BLaER1 treated with 17β-estradiol and CSF1 and Interleukin-3, amounts not matched to agents 10 nM and 100 nM (cell line): Measurements from ENCODE around the gene ANKS1A.

Source experiments
- H3K27ac ChIP-seq, 11 experiments: shearing (Covaris generic); formaldehyde crosslinking; 2 replicates each; pipeline ENCODE4 v1.8.1; 2022
- H3K27me3 ChIP-seq, 11 experiments: shearing (Covaris generic); formaldehyde crosslinking; 2 replicates each; pipeline ENCODE4 v1.8.1; 2022
- H3K36me3 ChIP-seq, 11 experiments: shearing (Covaris generic); formaldehyde crosslinking; 2 replicates each; pipeline ENCODE4 v1.8.1; 2022
- H3K4me1 ChIP-seq, 10 experiments: shearing (Covaris generic); formaldehyde crosslinking; 2 replicates each; pipeline ENCODE4 v1.8.1; 2022
- H3K4me2 ChIP-seq, 11 experiments: shearing (Covaris generic); formaldehyde crosslinking; 2 replicates each; pipeline ENCODE4 v1.8.1; 2022
- H3K4me3 ChIP-seq, 10 experiments: shearing (Covaris generic); formaldehyde crosslinking; 2 replicates each; pipeline ENCODE4 v1.8.1; 2022
- H3K9ac ChIP-seq, 11 experiments: shearing (Covaris generic); formaldehyde crosslinking; 2 replicates each; pipeline ENCODE4 v1.8.1; 2022
- H3K9me3 ChIP-seq, 11 experiments: shearing (Covaris generic); formaldehyde crosslinking; replicated peaks in 1 of 11; 2 replicates each; pipeline ENCODE4 v1.8.1; 2022
- H4K20me1 ChIP-seq, 11 experiments: shearing (Covaris generic); formaldehyde crosslinking; 2 replicates each; pipeline ENCODE4 v1.8.1; 2022
- Cebpa-rat ChIP-seq, 11 experiments: shearing (Covaris generic); IDR thresholded peaks; 2 replicates each; pipeline ENCODE4 v1.8.1; 2022

The ANKS1A gene

DNA sequence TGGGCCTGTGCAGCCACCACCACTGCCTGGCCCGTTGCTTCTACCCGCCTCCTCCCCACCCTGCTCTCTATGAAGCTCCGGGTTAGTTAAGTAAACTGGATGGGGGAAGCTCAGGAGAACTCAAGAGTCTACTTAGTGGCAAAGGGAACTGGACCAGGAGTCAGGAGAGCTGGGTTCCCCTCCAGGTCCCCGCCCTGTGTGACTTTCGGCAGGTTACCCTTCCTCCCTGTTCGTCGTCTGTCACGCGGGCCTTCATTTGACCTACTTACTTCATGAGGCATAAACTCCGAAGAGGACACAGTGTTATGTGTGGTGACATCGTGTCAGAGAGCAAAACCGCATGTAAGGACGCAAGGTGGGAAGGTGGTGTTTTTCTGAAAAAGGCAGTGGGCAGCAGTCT, 176.8 kb downstream of the ANKS1A start:
- no peak for TF ChIP-seq Cebpa-rat (IDR thresholded peaks at IDR 0.05)
- Histone ChIP-seq H3K27ac (no peak overlapping the region), H3K4me1 (peaks cover 0 to 28% (median 24%) of the 10 kb centered on the region in 10 experiments; a peak in 17 of 20 replicates), H3K27me3 (no peaks in the 10 kb centered on the region), H3K9me3 (no peaks in the 10 kb centered on the region), H4K20me1 (peaks cover 0 to 29% (median 0%) of the 10 kb centered on the region in 11 experiments; a peak in 5 of 22 replicates), H3K36me3 (peaks cover 7 to 97% (median 30%) of the 10 kb centered on the region in 11 experiments; a peak in 20 of 22 replicates), H3K4me3 (no peak overlapping the region), H3K9ac (no peak overlapping the region), H3K4me2 (no peak overlapping the region)

DNA sequence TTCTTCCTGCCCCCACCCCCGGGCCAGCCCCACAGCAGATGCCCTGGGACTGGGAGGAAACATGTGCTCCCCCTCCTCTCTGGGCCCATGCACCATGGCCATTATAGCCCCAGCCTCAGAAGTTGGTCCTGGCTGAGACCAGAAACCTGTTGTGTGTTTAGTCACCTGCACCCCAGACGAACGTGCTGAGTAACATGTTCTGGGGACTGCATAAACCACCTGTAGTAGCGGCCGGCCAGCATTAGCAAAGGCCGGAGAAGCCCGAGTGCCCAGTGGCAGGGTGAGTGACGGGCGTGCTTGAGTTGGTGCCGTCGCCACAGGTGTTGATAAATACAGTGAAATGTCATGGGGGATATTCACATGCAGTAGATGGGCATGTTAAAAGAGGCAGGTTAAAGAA, 178.2 kb downstream of the ANKS1A start:
- no peak overlapping the region for H3K27ac ChIP-seq
- H3K9me3 ChIP-seq = no peaks in the 10 kb centered on the region
- H3K36me3 ChIP-seq = peaks cover 4 to 97% (median 20%) of the 10 kb centered on the region in 11 experiments; a peak in 17 of 22 replicates
- no peaks in the 10 kb centered on the region for H3K27me3 ChIP-seq
- no peak for TF ChIP-seq Cebpa-rat (IDR thresholded peaks at IDR 0.05)
- no peak overlapping the region for H3K4me2 ChIP-seq
- no peak overlapping the region for H3K4me3 ChIP-seq
- H4K20me1 ChIP-seq = peaks cover 0 to 18% (median 0%) of the 10 kb centered on the region in 11 experiments; a peak in 4 of 22 replicates
- no peak overlapping the region for H3K9ac ChIP-seq
- peaks cover 0 to 25% (median 20%) of the 10 kb centered on the region in 10 experiments; a peak in 17 of 20 replicates for H3K4me1 ChIP-seq

DNA sequence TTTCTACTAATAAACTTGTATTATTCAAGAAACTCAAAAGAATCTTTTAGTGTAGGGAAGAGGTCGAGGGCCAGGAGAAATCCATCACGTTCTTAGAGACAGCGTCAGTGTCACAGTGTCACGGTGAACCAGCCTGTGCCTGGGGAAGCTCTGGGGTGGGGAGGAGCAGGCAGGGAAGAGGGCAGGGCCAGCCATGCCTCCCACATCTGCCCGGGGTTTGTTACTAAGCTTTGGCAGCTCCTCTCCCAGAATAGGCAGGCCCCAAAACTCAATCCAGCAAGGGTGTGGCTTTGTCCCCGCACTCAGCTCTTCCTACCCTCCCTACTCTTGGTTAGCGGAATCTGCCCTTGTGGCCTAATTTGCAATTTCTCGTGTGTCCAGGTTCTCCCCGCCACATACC, 179.2 kb downstream of the ANKS1A start:
- H3K27ac ChIP-seq = no peak overlapping the region

DNA sequence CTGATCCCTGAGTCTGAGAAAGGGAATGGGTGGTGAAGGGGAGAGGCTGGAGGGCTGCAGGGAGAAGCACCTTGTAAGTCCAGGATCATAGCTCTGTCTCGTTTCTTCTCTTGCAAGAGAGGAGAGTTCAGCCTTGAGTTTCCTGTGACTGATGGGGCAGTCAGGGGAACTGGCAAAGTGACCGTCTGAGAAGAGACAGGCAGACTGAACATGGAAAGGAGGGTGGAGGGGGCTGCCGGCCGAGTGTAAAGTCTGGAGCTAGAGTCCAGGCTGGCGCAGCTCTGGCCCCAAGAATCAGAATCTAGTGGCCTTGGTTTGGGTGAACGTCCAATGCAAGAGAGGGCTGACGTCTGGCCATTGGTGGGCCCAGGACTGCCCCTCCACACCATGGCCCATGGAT, 179.6 kb downstream of the ANKS1A start:
- Histone ChIP-seq H4K20me1 (peaks cover 0 to 10% (median 0%) of the 10 kb centered on the region in 11 experiments; a peak in 4 of 22 replicates), H3K36me3 (peaks cover 4 to 97% (median 30%) of the 10 kb centered on the region in 11 experiments; a peak in 17 of 22 replicates), H3K27ac (no peak overlapping the region), H3K27me3 (no peaks in the 10 kb centered on the region), H3K4me3 (no peak overlapping the region), H3K9ac (no peak overlapping the region), H3K9me3 (no peaks in the 10 kb centered on the region), H3K4me1 (peaks cover 0 to 11% (median 6%) of the 10 kb centered on the region in 10 experiments; a peak in 15 of 20 replicates), H3K4me2 (no peak overlapping the region)
- TF ChIP-seq Cebpa-rat (IDR thresholded peaks at IDR 0.05) = no peak

More for the DNA sequence above, 179.2 kb downstream of the ANKS1A start:
- Histone ChIP-seq H3K36me3 (peaks cover 4 to 97% (median 29%) of the 10 kb centered on the region in 11 experiments; a peak in 17 of 22 replicates), H3K4me2 (no peak overlapping the region), H3K9ac (no peak overlapping the region), H3K4me3 (no peak overlapping the region), H3K9me3 (no peaks in the 10 kb centered on the region), H4K20me1 (peaks cover 0 to 12% (median 0%) of the 10 kb centered on the region in 11 experiments; a peak in 4 of 22 replicates), H3K27me3 (no peaks in the 10 kb centered on the region), H3K4me1 (peaks cover 0 to 15% (median 11%) of the 10 kb centered on the region in 10 experiments; a peak in 16 of 20 replicates)
- no peak for TF ChIP-seq Cebpa-rat (IDR thresholded peaks at IDR 0.05)

DNA sequence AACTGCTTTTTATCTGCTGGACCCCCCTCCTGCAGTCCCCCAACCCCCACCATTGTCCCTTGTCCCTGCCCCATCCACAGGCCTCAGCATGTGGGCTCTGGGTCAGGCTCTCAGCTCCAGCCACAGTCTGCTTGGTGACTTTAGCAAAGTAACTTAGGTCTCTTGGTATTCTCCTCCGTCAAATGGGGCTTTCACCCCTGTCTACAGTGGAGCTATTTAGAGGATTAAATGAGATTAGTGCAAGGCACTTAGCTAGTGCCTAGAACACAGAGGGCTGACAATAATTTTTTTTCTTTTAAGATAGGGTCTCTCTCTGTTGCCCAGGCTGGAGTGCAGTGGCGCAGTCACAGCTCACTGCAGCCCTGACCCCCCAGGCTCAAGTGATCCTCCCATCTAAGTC, 180.2 kb downstream of the ANKS1A start:
- Histone ChIP-seq H3K4me2 (no peak overlapping the region), H3K36me3 (peaks cover 4 to 97% (median 35%) of the 10 kb centered on the region in 11 experiments; a peak in 17 of 22 replicates), H3K4me3 (no peak overlapping the region), H3K27ac (no peak overlapping the region), H3K9ac (no peak overlapping the region), H3K27me3 (no peaks in the 10 kb centered on the region), H3K4me1 (peaks cover 0 to 5% (median under 1%) of the 10 kb centered on the region in 10 experiments; a peak in 8 of 20 replicates), H4K20me1 (peaks cover 0 to 9% (median 0%) of the 10 kb centered on the region in 11 experiments; a peak in 3 of 22 replicates), H3K9me3 (no peaks in the 10 kb centered on the region)
- TF ChIP-seq Cebpa-rat (IDR thresholded peaks at IDR 0.05) = no peak

DNA sequence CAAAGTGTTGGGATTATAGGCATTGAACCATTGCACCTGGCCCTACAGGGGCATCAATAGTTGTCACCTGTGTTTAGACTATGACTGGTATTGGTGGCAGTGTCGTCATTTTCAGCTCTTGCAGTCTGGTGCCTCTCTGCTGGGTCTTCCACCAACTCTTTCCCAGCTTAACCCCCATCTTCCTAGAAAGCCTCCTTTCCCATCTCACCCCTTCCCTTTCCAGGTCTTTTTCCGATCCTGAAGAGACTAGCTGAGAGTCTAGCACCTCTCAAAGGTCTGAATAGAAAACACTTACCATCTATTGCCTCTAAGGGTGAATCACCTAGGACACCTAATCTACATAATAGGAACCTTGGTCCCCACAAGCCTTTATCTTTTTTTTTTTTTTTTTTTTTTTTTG, 181.1 kb downstream of the ANKS1A start:
- Histone ChIP-seq H3K4me3 (no peak overlapping the region), H3K27ac (no peak overlapping the region), H3K9me3 (no peaks in the 10 kb centered on the region), H3K9ac (no peak overlapping the region), H3K36me3 (peaks cover 4 to 97% (median 34%) of the 10 kb centered on the region in 11 experiments; a peak in 17 of 22 replicates), H3K4me1 (peaks cover 0 to 3% (median 0%) of the 10 kb centered on the region in 10 experiments; a peak in 1 of 20 replicates), H3K4me2 (no peak overlapping the region), H3K27me3 (no peaks in the 10 kb centered on the region), H4K20me1 (peaks cover 0 to 9% (median 0%) of the 10 kb centered on the region in 11 experiments; a peak in 4 of 22 replicates)
- no peak for TF ChIP-seq Cebpa-rat (IDR thresholded peaks at IDR 0.05)

DNA sequence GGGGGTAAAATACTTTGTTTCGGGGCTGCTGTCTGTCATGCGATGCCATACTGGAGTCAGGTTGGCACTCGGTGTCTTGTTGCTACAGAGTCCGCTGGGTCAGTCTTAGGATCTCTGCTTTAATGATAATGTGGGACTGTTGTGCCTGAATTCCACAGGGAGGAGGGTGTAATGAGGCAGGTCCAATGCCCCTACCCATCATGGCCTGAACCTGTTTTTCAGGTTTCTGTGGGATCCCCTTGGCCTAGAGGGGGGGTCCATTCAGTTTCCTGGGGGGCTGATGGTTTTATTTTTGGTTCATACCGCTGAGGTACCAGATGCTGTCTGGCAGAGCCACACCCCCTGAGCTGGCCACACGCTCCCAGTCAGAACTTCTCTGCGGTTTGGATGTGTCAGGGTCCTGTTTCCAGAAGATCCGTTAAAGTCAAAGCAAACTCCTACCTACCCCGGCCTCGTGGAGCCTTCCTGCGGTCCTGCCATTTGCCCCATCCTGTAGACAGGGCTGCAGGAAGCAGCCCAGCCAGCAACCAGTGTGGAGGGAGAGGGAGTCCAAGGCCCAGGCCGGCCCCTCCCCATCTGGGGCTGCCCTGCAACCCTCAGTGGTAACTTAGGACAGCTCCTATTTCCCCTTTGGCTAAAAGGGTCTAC, 182.4 kb downstream of the ANKS1A start:
- no peak overlapping the region for H3K4me2 ChIP-seq
- H3K27ac ChIP-seq = no peak overlapping the region
- H3K9me3 ChIP-seq = no peaks in the 10 kb centered on the region
- no peak overlapping the region for H3K4me3 ChIP-seq
- peaks cover 0 to 3% (median 0%) of the 10 kb centered on the region in 10 experiments; a peak in 1 of 20 replicates for H3K4me1 ChIP-seq
- no peak overlapping the region for H3K9ac ChIP-seq
- no peaks in the 10 kb centered on the region for H3K27me3 ChIP-seq
- TF ChIP-seq Cebpa-rat (IDR thresholded peaks at IDR 0.05) = no peak
- peaks cover 0 to 9% (median 0%) of the 10 kb centered on the region in 11 experiments; a peak in 3 of 22 replicates for H4K20me1 ChIP-seq
- H3K36me3 ChIP-seq = peaks cover 0 to 95% (median 24%) of the 10 kb centered on the region in 11 experiments; a peak in 16 of 22 replicates

DNA sequence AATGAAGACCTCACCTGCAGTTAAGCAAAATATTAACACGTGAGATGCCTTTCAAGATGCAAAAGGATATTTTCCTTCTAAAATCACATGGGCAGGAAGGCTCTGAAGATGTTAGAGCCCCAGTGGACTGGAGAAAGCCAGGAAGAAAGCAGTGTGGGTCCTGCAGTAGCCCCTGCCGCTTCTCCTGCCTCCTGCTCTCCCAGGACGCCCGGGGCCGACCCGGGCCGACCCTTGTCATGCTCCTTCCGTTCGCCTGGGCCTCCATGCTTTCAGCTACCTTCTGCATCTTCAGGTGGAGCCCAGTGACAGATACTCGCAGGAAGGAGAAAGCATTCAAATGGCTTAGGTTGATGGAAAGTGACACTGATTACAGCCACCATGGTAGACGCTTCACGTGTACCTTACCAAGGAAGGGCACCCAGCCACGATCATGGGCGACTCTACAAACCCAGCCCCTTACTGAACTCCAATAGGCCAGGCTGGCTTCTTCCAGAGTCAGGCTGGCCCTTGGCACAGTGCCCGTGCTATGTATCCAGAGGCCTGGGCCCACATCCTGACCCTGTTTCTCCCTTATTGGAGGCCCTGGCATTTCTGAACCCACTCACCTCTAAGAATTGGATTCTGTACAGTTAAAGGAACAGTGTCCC, 183.1 kb downstream of the ANKS1A start:
- no peak overlapping the region for H3K27ac ChIP-seq
- TF ChIP-seq Cebpa-rat (IDR thresholded peaks at IDR 0.05) = no peak
- peaks cover 0 to 95% (median 23%) of the 10 kb centered on the region in 11 experiments; a peak in 15 of 22 replicates for H3K36me3 ChIP-seq
- no peaks in the 10 kb centered on the region for H3K9me3 ChIP-seq
- H4K20me1 ChIP-seq = peaks cover 0 to 9% (median 0%) of the 10 kb centered on the region in 11 experiments; a peak in 4 of 22 replicates
- no peak overlapping the region for H3K9ac ChIP-seq
- H3K4me1 ChIP-seq = peaks cover 0 to 3% (median 0%) of the 10 kb centered on the region in 10 experiments; a peak in 1 of 20 replicates
- no peak overlapping the region for H3K4me2 ChIP-seq
- H3K4me3 ChIP-seq = no peak overlapping the region
- no peaks in the 10 kb centered on the region for H3K27me3 ChIP-seq

DNA sequence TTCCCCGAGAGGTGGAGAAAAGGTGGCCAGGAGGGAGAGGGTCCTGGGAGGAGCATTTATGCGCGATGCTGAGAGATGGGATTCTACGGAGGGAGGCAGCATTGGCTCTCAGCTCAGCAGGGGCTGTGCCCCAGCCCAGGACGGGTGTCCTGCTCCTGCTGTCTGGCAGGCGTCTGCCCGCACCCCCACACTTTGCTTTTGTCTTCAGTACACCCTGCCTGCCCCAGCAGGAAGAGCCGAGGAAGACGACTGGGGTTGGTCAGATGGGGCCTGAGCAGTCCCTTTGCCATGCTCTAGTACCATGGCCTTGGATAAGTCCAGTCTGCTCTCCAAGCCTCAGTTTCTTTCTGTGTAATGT, 183.6 kb downstream of the ANKS1A start:
- TF ChIP-seq Cebpa-rat (IDR thresholded peaks at IDR 0.05) = no peak
- Histone ChIP-seq H3K4me3 (no peak overlapping the region), H4K20me1 (peaks cover 0 to 11% (median 0%) of the 10 kb centered on the region in 11 experiments; a peak in 5 of 22 replicates), H3K9me3 (no peaks in the 10 kb centered on the region), H3K9ac (no peak overlapping the region), H3K27ac (no peak overlapping the region), H3K27me3 (no peaks in the 10 kb centered on the region), H3K4me2 (no peak overlapping the region), H3K4me1 (peaks cover 0 to 3% (median 0%) of the 10 kb centered on the region in 10 experiments; a peak in 1 of 20 replicates), H3K36me3 (peaks cover 0 to 95% (median 28%) of the 10 kb centered on the region in 11 experiments; a peak in 16 of 22 replicates)
